HG03571 (cell line): ENCODE data around the gene CMTM3.
"Not testable (repeated sequence)": the region's sequence is repeated elsewhere in the genome, so short reads cannot be mapped to it uniquely, and the experiment has no call there.

Source experiments
- ATAC-seq: cut with Tn5 transposase; IDR thresholded peaks from one replicate; pipeline ENCODE4 v1.9.1; 2021; ENCODE audit not compliant: unreplicated experiment

The CMTM3 gene

DNA sequence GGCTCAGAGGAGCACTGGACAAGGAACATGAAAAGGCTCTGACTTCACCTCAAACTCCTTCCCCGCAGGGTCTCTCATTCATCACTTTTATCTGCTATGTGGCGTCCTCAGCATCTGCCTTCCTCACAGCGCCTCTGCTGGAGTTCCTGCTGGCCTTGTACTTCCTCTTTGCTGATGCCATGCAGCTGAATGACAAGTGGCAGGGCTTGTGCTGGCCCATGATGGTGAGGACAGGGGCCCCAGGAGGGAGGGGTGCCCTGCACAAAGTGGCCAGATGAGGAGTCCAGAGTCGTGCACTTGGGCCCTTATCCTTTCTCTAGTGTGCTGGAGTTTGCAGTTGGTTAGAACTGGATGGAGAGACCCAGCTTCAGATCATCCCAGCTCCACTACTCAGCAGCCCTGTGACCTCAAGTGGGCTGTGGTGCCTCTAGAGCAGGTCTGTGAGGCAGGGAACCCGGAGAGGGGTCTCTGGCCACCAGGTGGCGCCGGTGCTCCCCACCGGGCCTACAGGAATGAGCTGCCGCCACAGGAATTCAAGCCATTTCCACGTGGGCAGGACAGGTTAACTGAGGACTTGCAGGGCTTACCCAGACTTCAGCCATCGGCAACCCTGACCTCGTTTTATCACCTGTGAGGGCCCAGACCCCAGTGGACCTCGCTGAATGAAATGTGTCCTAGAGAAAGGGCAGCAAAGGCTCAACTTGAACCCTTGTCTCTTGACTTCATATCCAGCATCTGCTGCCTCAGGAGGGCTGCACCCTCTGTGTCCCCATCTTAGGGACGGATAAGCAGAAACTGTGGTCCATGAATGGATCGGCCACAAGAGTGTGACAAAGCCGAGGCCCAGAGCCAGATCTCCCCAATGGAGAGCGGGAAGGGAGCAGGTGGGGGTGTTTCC is 4.0 kb downstream of the CMTM3 start:
- ATAC-seq = no peak

GRCh38 chr16:66609139-66609510 is 4.6 kb downstream of the CMTM3 start:
- ATAC-seq = no peak

DNA sequence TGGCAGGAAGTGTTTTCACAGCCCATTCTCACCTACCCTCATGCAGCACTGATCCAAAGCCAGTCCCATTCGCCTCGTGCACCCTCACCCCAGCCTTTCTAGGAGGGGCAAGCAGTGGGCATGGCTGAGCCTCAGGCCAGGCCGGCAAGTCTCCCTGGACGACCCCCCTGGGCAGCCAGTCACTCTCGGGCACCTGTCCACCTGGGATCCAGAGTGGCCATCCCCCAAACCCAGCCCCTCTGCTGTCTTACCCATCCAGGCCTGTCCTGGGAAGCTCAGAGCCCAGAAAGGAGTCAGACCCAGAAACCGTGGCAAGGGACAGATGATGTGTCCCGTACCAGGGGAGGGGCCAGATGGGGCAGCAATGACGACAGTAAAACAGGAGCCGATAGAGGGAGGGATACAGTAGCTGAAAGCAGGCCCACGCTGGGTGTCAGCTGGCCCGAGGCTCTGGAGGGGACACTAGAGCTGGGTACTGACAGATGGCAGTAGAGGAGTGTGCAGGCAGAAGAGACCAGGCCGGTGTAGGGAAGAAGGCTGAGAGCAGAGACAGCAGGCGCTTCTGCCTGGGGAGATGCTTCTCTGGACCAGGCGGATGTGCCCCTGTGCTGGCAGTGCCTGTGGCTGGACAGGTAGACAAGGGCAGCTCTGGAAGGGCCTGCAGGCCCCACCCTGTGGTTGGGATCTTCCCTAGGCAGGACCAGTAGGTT is 5.8 kb downstream of the CMTM3 start:
- ATAC-seq = no peak

GRCh38 chr16:66611911-66612310 is 7.4 kb downstream of the CMTM3 start:
- not testable (repeated sequence) for ATAC-seq

- ATAC-seq = no peak
These were observed 7.9 kb downstream of the CMTM3 start for GRCh38 chr16:66612422-66612821.

- ATAC-seq = no peak
These were observed 9.8 kb downstream of the CMTM3 start for GRCh38 chr16:66614161-66614802.

- ATAC-seq = no peak
These were observed 11.7 kb downstream of the CMTM3 start for GRCh38 chr16:66616169-66616568.

DNA sequence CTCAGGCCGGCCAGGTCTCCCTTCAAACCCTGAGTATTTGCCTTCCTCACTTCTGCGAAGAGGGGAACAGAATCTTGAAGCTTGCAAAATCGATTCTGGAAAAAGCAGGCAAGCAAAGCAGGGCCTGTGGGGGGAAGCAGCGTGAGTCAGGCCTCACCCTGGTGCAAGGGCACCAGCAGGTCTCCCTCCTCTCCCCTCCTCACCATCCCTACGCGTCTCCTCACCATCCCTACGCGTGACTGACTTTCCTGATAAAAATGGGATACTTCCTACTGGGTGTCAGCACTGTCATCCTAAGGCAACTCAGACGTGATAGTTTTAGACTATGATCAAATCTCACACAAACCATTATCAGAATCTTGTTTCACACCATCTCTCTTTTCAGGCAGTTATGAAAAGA is 12.1 kb downstream of the CMTM3 start:
- ATAC-seq = no peak

GRCh38 chr16:66617010-66617434 is 12.5 kb downstream of the CMTM3 start:
- ATAC-seq = no peak

GRCh38 chr16:66617728-66618127 is 13.2 kb downstream of the CMTM3 start:
- ATAC-seq = no peak

DNA sequence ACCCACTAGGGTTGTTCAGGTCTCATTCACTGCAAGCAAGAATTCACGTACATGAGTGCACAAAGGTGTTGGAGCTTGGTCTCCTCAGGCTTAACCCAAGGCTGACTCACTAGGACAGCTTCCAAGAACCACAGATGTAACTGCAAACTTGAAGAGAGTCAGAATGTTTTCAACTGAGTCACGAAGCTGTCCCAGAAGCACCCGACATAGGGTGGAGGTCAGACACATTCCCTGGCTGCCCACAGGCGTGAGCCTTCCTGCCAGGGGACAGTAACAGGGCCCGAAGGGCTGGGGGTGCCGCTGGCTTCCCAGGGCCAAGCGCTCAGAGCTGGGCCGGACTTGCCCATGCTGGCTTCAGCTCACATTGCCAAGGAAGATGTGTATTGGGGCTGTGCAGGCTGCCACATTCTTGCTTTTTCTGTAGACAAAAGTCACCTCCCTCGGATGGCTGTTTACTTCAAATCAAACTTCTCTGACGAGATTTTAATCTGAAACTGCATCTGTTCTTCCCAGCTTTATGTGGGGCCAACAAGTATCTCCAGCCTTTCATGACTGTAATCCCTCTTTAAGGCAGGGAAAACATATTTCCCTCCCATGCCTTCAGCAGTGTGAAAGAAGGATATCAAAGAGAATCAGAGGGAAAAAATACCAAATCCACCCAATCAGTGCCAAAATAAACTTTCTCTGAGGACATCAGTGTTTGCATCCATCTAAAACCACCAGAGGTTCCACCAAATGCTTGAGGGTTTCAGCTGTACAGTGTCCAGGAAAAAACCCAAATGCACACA is 14.3 kb downstream of the CMTM3 start:
- ATAC-seq = no peak

- no peak for ATAC-seq
These were observed 15.3 kb downstream of the CMTM3 start for GRCh38 chr16:66619534-66620428.

DNA sequence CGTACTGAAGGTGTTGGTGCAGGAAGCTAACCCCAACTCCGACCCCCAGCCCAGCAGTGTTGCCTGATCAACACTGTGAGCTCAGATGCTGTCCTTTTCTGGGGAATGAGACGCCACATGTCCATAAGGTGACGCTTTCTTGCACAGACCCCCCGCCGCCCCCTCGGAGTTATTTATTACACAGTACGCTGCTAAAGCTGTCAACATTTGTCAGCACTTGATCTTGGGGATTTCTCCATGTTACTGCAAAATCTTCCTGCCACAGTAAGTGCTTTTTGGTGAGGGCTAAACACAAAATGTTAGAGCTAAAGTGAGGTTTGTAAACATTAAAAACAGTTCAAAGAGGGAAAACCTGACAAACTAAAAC is 15.9 kb downstream of the CMTM3 start:
- ATAC-seq = no peak

DNA sequence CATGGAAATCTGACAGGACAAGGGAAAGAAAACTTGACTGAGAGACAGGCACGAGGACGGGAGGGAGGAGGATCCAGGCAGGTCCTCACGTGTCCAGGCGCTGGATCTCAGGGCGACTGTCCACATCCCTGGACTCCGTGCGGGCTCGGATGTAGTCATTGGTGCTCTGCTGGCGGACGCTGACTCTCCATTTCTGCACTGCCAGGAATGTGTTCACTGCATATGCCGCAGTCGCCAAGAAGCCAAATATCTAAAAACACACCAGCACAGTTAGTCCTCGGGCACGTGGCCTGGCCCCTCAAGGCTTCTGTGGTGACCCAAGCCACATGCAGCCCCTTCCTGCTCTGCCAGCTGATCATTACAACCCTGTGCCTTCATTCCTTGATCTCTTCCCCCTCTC is 17.5 kb downstream of the CMTM3 start:
- ATAC-seq = no peak

DNA sequence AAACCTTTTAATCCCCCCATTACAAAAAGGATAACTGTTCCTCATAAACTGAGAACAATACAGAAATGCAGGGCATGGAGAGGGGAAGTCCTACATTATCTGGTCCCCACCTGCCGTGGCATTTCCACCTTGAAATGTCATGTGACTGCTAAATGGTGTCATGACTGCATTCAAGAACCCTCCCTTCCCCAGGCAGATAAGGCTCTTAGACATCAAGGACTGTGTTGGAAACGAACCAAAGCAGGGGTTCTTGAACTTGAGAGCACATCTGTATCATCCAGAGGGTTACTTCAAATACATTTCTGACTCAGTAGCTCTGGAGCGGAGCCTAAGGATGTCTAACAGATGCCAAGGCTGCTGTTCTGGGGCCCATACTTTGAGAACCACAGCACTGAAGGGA is 18.4 kb downstream of the CMTM3 start:
- no peak for ATAC-seq

GRCh38 chr16:66623755-66624154 is 19.3 kb downstream of the CMTM3 start:
- no peak for ATAC-seq

GRCh38 chr16:66627611-66628378 is 23.3 kb downstream of the CMTM3 start:
- not testable (repeated sequence) for ATAC-seq

DNA sequence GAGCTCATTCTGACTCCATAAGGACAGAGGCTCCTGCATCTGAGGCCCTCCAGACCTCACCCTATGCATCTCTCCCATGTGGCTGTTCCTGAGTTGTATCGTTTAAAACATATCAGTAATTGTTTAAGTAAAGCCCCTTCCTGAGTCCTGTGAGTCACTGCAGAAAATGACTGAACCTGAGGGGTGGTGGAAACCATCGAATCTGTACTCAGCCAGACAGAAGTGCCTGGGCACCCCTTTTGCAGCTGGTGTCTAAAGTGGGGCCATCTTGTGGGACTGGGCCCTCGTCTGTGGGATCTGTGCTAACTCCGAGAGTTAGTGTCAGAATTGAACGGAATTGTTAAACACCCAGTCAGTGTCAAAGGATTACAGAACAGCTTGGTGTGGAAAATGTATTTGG is 25.4 kb downstream of the CMTM3 start:
- ATAC-seq = no peak

- not testable (repeated sequence) for ATAC-seq
These were observed 26.2 kb downstream of the CMTM3 start for GRCh38 chr16:66630561-66631260.
